A549 (cell line): ENCODE results near the gene TAF11L13. TPM values are rescaled to one million over a fixed set of nuclear protein-coding genes. Genes with fewer than 3 reads are reported as not detected.
"Not testable (repeated sequence)": the region's sequence is repeated elsewhere in the genome, so short reads cannot be mapped to it uniquely, and the experiment has no call there.

ENCODE experiments used
- ATAC-seq, 2 experiments: fragments of 200-7000 bp in 1 of 2; fragments of >200 bp in 1 of 2; cut with Nextera tagmentation in 1 of 2; cut with Tn5 transposase in 1 of 2; 3 replicates each; pipeline versions ENCODE4 v1.8.0 to v1.9.1; 2018 to 2020; ENCODE audit warnings: mild to moderate bottlenecking in 1 of 2, moderate library complexity in 1 of 2
- CTCF ChIA-PET: fragments of 300-600 bp; sonication (Branson Sonifier 250); formaldehyde crosslinking; extraction: SDS; loops from one replicate; lab custom pipeline; 2021; ENCODE audit warnings: antibody characterized with exemption, inconsistent platforms; lab: Yijun Ruan, JAX
- POLR2A ChIA-PET: fragments of 350-600 bp; formaldehyde crosslinking; extraction: SDS; loops from one replicate; lab custom pipeline; 2021; ENCODE audit warnings: antibody characterized with exemption, inconsistent platforms; lab: Yijun Ruan, JAX
- DNase-seq, 2 experiments: peaks; one replicate each; pipeline versions ENCODE4 v3.0.0 to v3.0.0-alpha.2; 2011 to 2016; ENCODE audit warnings: low read depth in 1 of 2, low spot score in 1 of 2
- FAIRE-seq: peaks from 2 replicates; lab custom pipeline; 2011; peaks lifted over from hg19 to GRCh38; lab: Jason Lieb, UNC
- H3K27ac ChIP-seq, 2 experiments: fragments of >200 bp; sonication (Bioruptor Twin); formaldehyde crosslinking; 3 replicates each; pipeline ENCODE4 v1.5.1; 2016 to 2017
- H3K4me1 ChIP-seq: fragments of >200 bp; sonication (Bioruptor Twin); formaldehyde crosslinking; 3 replicates; pipeline ENCODE4 v1.6.1; 2016
- H3K4me2 ChIP-seq: fragments of >200 bp; sonication (Bioruptor Twin); formaldehyde crosslinking; 3 replicates; pipeline ENCODE4 v1.6.1; 2016
- H3K4me3 ChIP-seq: fragments of >200 bp; sonication (Bioruptor Twin); formaldehyde crosslinking; 3 replicates; pipeline ENCODE4 v1.5.1; 2016
- H3K9me3 ChIP-seq: fragments of >200 bp; sonication (Bioruptor Twin); formaldehyde crosslinking; 3 replicates; pipeline ENCODE4 v1.6.1; 2016
- BHLHE40 ChIP-seq: IDR thresholded peaks from 2 replicates; pipeline ENCODE4 v1.6.1; 2012; ENCODE audit warnings: low read depth, low read length, inconsistent platforms
- CBX8 ChIP-seq: fragments of 200-600 bp; sonication (generic); IDR thresholded peaks from 2 replicates; pipeline ENCODE4 v1.6.1; 2016
- CEBPB ChIP-seq, 2 experiments: fragments of >200 bp in 1 of 2; sonication (Bioruptor Twin) in 1 of 2; formaldehyde crosslinking in 1 of 2; IDR thresholded peaks; 2 replicates each; pipeline ENCODE4 v1.6.1; 2012 to 2016
- CHD4 ChIP-seq: fragments of 200-600 bp; sonication (generic); IDR thresholded peaks from 2 replicates; pipeline ENCODE4 v1.6.1; 2016; ENCODE audit warnings: antibody characterized with exemption, mild to moderate bottlenecking, borderline replicate concordance
- EHF ChIP-seq: fragments of 250-450 bp; sonication (Bioruptor Pico); IDR thresholded peaks from 2 replicates; pipeline ENCODE4 v1.5.0; 2020; ENCODE audit warnings: mild to moderate bottlenecking
- EHMT2 ChIP-seq: fragments of 200-600 bp; sonication (generic); IDR thresholded peaks from 2 replicates; pipeline ENCODE4 v1.6.1; 2016; ENCODE audit warnings: antibody characterized with exemption, low read depth, mild to moderate bottlenecking, moderate library complexity
- FOSB ChIP-seq: fragments of 250-450 bp; sonication (Bioruptor Pico); IDR thresholded peaks from 2 replicates; pipeline ENCODE4 v1.5.0; 2020; ENCODE audit warnings: mild to moderate bottlenecking, moderate library complexity
- FOSL2 ChIP-seq, 2 experiments: fragments of 450-650 bp in 1 of 2; fragments of >200 bp in 1 of 2; sonication (Bioruptor Twin) in 1 of 2; formaldehyde crosslinking; IDR thresholded peaks; 2 replicates each; pipeline versions ENCODE4 v1.5.0 to v1.6.1; 2016 to 2020; ENCODE audit warnings: mild to moderate bottlenecking in 1 of 2, moderate library complexity in 1 of 2
- FOXS1 ChIP-seq: fragments of 250-450 bp; sonication (Bioruptor Pico); IDR thresholded peaks from 2 replicates; pipeline ENCODE4 v1.5.0; 2020; ENCODE audit warnings: mild to moderate bottlenecking, moderate library complexity
- HDAC2 ChIP-seq: fragments of 200-600 bp; sonication (generic); IDR thresholded peaks from 2 replicates; pipeline ENCODE4 v1.6.1; 2016
- HOXA7 ChIP-seq: fragments of 250-450 bp; sonication (Bioruptor Pico); IDR thresholded peaks from 2 replicates; pipeline ENCODE4 v1.5.0; 2020; ENCODE audit warnings: mild to moderate bottlenecking, moderate library complexity
- HOXB5 ChIP-seq: fragments of 250-450 bp; sonication (Bioruptor Pico); IDR thresholded peaks from 2 replicates; pipeline ENCODE4 v1.5.0; 2020; ENCODE audit warnings: mild to moderate bottlenecking, moderate library complexity
- JUNB ChIP-seq: fragments of >200 bp; sonication (Bioruptor Twin); formaldehyde crosslinking; IDR thresholded peaks from 2 replicates; pipeline ENCODE4 v1.6.1; 2016
- MAX ChIP-seq: IDR thresholded peaks from 2 replicates; pipeline ENCODE4 v1.6.1; 2012
- MAZ ChIP-seq: fragments of 150-350 bp; IDR thresholded peaks from 2 replicates; pipeline ENCODE4 v1.6.1; 2014; ENCODE audit warnings: antibody characterized with exemption, low read depth, low read length, borderline replicate concordance
- MYC ChIP-seq: IDR thresholded peaks from 2 replicates; pipeline ENCODE4 v1.6.1; 2012; ENCODE audit warnings: mild to moderate bottlenecking, inconsistent platforms, low read length, improper control_type of control experiment, borderline replicate concordance
- NR3C1 ChIP-seq: fragments of >200 bp; sonication (Bioruptor Twin); formaldehyde crosslinking; IDR thresholded peaks from 3 replicates; pipeline ENCODE4 v1.6.1; 2017
- PHF8 ChIP-seq: fragments of 200-600 bp; sonication (generic); IDR thresholded peaks from 2 replicates; pipeline ENCODE4 v1.6.1; 2016; ENCODE audit warnings: low read depth, mild to moderate bottlenecking, antibody characterized with exemption, moderate library complexity, borderline replicate concordance
- POLR2A ChIP-seq: IDR thresholded peaks from 2 replicates; pipeline ENCODE4 v1.6.1; 2012; ENCODE audit warnings: mild to moderate bottlenecking, low read length
- RAD21 ChIP-seq, 2 experiments: fragments of >200 bp in 1 of 2; sonication (Bioruptor Twin) in 1 of 2; formaldehyde crosslinking in 1 of 2; IDR thresholded peaks in 1 of 2; conservative IDR thresholded peaks in 1 of 2; 2 replicates in 1 of 2; 3 replicates in 1 of 2; pipeline ENCODE4 v1.6.1; 2012 to 2018; ENCODE audit warnings: inconsistent platforms in 1 of 2
- RCOR1 ChIP-seq: fragments of 150-350 bp; IDR thresholded peaks from 2 replicates; pipeline ENCODE4 v1.6.1; 2014; ENCODE audit warnings: antibody characterized with exemption, low read length, low read depth
- RNF2 ChIP-seq: fragments of 200-600 bp; sonication (generic); IDR thresholded peaks from 2 replicates; pipeline ENCODE4 v1.6.1; 2016; ENCODE audit warnings: low read depth, mild to moderate bottlenecking, antibody characterized with exemption, moderate library complexity, borderline replicate concordance
- TFCP2L1 ChIP-seq: fragments of 250-450 bp; sonication (Bioruptor Pico); IDR thresholded peaks from 2 replicates; pipeline ENCODE4 v1.5.0; 2021; ENCODE audit warnings: mild to moderate bottlenecking
- ZC3H11A ChIP-seq: fragments of 450-650 bp; IDR thresholded peaks from 2 replicates; pipeline ENCODE4 v1.6.1; 2014; ENCODE audit warnings: antibody characterized with exemption, mild to moderate bottlenecking
- ZFP36 ChIP-seq: fragments of 450-650 bp; IDR thresholded peaks from 2 replicates; pipeline ENCODE4 v1.6.1; 2014; ENCODE audit warnings: borderline replicate concordance; ENCODE audit not compliant: partially characterized antibody
- WGBS: methylation state at CpG from one replicate; pipeline ENCODE4 v1.1.6; 2017; ENCODE audit errors: missing lambda C conversion rate; 5-methylcytosine and 5-hydroxymethylcytosine counted together
- polyA plus RNA-seq, 4 experiments: library from polyadenylated mRNA; depleted of rRNA in 3 of 4; stranded (reverse); fragments of >200 nt; fragmentation: RNase III in 1 of 4; extraction: RNeasy Plus Mini Kit Qiagen cat#74134 plus additional on column Dnase treatment in 1 of 4; gene quantifications; 2 replicates in 3 of 4; 3 replicates in 1 of 4; pipeline ENCODE4 v1.2.3, GENCODE V29; 2011 to 2017
- TF ChIP-seq, protein P1 (sequence below): IDR thresholded peaks from 2 replicates; pipeline ENCODE4 v1.6.1; 2012

The TAF11L13 gene
- polyA plus RNA-seq, 2 of the 4 experiments (the other 2 are of a cell fraction), result not detected

GRCh38 chr5:17634160-17634559 is 2.3 kb downstream of the TAF11L13 start, which contains the start of gene TAF11L14:
TAF11L14 (plus strand) TSS chr5:17634460.
- no peak for ATAC-seq
- H3K4me3 ChIP-seq, result no peak within 1 kb of the TSS

DNA sequence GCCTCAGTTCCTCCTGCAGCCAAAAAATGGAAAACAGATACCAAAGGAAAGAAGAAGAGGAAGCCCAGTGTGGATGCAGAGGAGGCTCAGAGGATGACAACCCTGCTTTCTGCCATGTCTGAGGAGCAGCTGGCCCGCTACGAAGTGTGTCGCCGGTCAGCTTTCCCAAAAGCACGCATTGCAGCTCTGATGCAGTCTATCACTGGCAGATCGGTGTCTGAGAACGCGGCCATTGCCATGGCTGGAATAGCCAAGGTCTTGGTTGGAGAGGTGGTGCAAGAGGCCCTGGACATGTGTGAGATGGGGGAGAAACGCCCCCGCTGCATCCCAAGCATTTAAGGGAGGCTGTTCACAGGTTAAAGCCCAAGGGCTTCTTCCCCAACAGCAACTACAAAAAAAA is 17.3 kb downstream of the TAF11L13 start:
- H3K27ac ChIP-seq, DNase-seq, FAIRE-seq, ATAC-seq, H3K9me3 ChIP-seq, H3K4me3 ChIP-seq, H3K4me2 ChIP-seq, H3K4me1 ChIP-seq, POLR2A ChIA-PET: not testable (repeated sequence)
- WGBS, result 86% methylated on average over 10 of the region's 10 CpGs
- CTCF ChIA-PET, result interaction anchor here (1.0 kb wide), 1 partner anchor 10 kb away, joined by 3 read pairs; no protein-coding TSS in a partner anchor

More at GRCh38 chr5:17634160-17634559, 2.3 kb downstream of the TAF11L13 start, which contains the start of gene TAF11L14:
- FAIRE-seq, result no peak
- no peak for TF ChIP-seq RAD21 (conservative IDR thresholded peaks at IDR 0.05 in 1 of 2, IDR thresholded peaks at IDR 0.05 in 1 of 2)
- TF ChIP-seq RCOR1, result no peak
- no peak for TF ChIP-seq TFCP2L1
- TF ChIP-seq, all 56 proteins: peak for 0
- CTCF ChIA-PET, result interaction anchor here (0.9 to 1.1 kb wide), 3 partner anchors 13 to 435 kb away, joined by 3 to 4 read pairs (median 3); no protein-coding TSS in a partner anchor
- POLR2A ChIA-PET, result no interaction called here
- Histone ChIP-seq H3K27ac (no peak within 1 kb of the TSS), H3K4me2 (no peak within 1 kb of the TSS), H3K4me1 (no peaks in the 10 kb centered on the region), H3K9me3 (no peaks in the 10 kb centered on the region)
- 57% methylated on average over 5 of the region's 5 CpGs for WGBS
- no peak for DNase-seq

GRCh38 chr5:17655201-17655759 is 23.4 kb downstream of the TAF11L13 start:
- CTCF ChIA-PET, result not testable (repeated sequence)
- 91% methylated on average over 12 of the region's 32 CpGs for WGBS

DNA sequence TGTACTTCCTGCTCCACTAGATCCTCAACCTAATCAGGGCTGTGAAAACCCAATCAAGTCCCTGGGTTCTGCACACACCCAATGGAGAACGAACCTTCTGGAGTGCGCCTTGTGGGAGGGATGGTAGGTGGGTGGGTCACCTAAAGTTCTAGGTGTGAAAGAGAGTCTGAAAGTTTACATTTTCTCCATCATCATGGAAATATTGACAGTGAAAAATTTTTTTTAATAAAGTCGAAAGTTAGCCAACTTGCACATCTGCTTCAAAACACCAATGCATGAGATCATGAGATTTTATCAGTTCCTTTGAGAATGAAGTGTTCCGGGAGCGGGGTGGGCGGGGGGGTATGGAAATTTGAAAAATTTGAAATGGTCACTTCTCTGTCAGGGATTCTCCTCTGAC is 24.0 kb downstream of the TAF11L13 start:
- H3K4me2 ChIP-seq, result no peak overlapping the region
- no peaks in the 10 kb centered on the region for H3K4me1 ChIP-seq
- TF ChIP-seq FOSB (CRISPR knock-in tag), result no peak
- TF ChIP-seq, protein P1, sequence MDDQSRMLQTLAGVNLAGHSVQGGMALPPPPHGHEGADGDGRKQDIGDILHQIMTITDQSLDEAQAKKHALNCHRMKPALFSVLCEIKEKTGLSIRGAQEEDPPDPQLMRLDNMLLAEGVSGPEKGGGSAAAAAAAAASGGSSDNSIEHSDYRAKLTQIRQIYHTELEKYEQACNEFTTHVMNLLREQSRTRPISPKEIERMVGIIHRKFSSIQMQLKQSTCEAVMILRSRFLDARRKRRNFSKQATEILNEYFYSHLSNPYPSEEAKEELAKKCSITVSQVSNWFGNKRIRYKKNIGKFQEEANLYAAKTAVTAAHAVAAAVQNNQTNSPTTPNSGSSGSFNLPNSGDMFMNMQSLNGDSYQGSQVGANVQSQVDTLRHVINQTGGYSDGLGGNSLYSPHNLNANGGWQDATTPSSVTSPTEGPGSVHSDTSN, result no peak
- no peak for TF ChIP-seq MYC
- no peak for TF ChIP-seq HOXA7 (CRISPR knock-in tag)
- TF ChIP-seq HDAC2, result no peak
- TF ChIP-seq CHD4, result no peak
- TF ChIP-seq HOXB5 (CRISPR knock-in tag), result no peak
- no peak for TF ChIP-seq POLR2A
- TF ChIP-seq EHMT2, result no peak
- H3K9me3 ChIP-seq, result peaks cover under 1% of the 10 kb centered on the region; the same call in 1 of the 3 replicates
- H3K27ac ChIP-seq, result no peak overlapping the region
- ATAC-seq, result no peak
- DNase-seq, result no peak
- FAIRE-seq, result no peak
- WGBS, result 73% methylated on average over 5 of the region's 6 CpGs
- no peak overlapping the region for H3K4me3 ChIP-seq
- POLR2A ChIA-PET, result no interaction called here
- CTCF ChIA-PET, result no interaction called here

More at GRCh38 chr5:17655201-17655759, 23.4 kb downstream of the TAF11L13 start:
- ATAC-seq, H3K4me3 ChIP-seq, POLR2A ChIA-PET, H3K9me3 ChIP-seq, H3K27ac ChIP-seq, FAIRE-seq, H3K4me1 ChIP-seq, DNase-seq, H3K4me2 ChIP-seq: not testable (repeated sequence)

DNA sequence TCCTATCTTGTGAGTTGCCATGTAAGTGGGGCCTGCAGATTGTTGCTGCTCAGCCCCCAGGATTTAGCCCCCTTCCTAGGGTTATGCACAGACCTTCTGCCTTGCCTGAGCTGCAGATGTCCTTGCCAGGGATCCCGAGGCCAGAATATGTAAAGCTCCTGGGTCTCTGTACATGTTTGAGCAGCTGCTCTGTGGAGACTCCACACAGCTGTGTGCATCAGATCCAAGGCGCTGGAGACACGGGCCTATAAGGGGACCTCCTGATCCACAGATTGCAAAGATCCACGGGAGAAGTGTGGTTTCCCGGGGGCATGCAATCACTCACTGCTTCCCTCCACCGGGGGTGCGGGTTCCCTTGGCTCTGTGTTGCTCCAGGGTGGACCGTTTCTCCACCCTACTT is 31.3 kb downstream of the TAF11L13 start:
- WGBS, result 76% methylated on average over 8 of the region's 8 CpGs
- Histone ChIP-seq H3K4me3 (no peak overlapping the region), H3K4me1 (no peaks in the 10 kb centered on the region), H3K9me3 (peaks cover 4% of the 10 kb centered on the region; the same call in 1 of the 3 replicates), H3K4me2 (no peak overlapping the region), H3K27ac (no peak overlapping the region)
- ATAC-seq, result no peak
- FAIRE-seq, result no peak
- CTCF ChIA-PET, result no interaction called here
- no peak for DNase-seq
- POLR2A ChIA-PET, result no interaction called here
- TF ChIP-seq PHF8, result no peak
- TF ChIP-seq CEBPB (IDR thresholded peaks at IDR 0.05), result no peak
- TF ChIP-seq BHLHE40, result no peak
- TF ChIP-seq NR3C1, result no peak
- no peak for TF ChIP-seq ZC3H11A
- no peak for TF ChIP-seq FOSL2 (IDR thresholded peaks at IDR 0.05)
- TF ChIP-seq FOSL2 (CRISPR knock-in tag; IDR thresholded peaks at IDR 0.05), result no peak
- no peak for TF ChIP-seq ZFP36
- TF ChIP-seq MAZ, result no peak
- TF ChIP-seq FOSB (CRISPR knock-in tag), result no peak
- TF ChIP-seq, protein P1, result no peak
- TF ChIP-seq CHD4, result no peak
- TF ChIP-seq EHF (CRISPR knock-in tag), result no peak
- no peak for TF ChIP-seq HDAC2
- TF ChIP-seq JUNB, result no peak
- no peak for TF ChIP-seq CBX8
- no peak for TF ChIP-seq FOXS1
- no peak for TF ChIP-seq RNF2
- TF ChIP-seq MAX, result no peak
